NCI-H460 (cell line): ENCODE data around the gene XPNPEP3. TPM values are rescaled to one million over a fixed set of nuclear protein-coding genes. Genes with fewer than 3 reads are reported as not detected.

Experiments
- DNase-seq: peaks from one replicate; pipeline ENCODE4 v3.0.0-alpha.2; 2016; ENCODE audit warnings: low read depth; ENCODE audit errors: extremely low read depth
- total RNA-seq: library from RNA; depleted of rRNA; stranded (reverse); fragments of >200 nt; shearing (Covaris generic); gene quantifications from 2 replicates; pipeline ENCODE4 v1.2.3, GENCODE V29; 2014

Gene XPNPEP3
- total RNA-seq, 1 experiment from 2014 or later = 15.1 TPM

- no peak for DNase-seq
These were observed 71.7 kb downstream of the XPNPEP3 start for GRCh38 chr22:40928657-40929056.

GRCh38 chr22:40932396-40932795, 75.4 kb downstream of the XPNPEP3 start:
- DNase-seq = no peak

- no peak for DNase-seq
These were observed 82.3 kb downstream of the XPNPEP3 start for GRCh38 chr22:40939202-40939601.

DNA sequence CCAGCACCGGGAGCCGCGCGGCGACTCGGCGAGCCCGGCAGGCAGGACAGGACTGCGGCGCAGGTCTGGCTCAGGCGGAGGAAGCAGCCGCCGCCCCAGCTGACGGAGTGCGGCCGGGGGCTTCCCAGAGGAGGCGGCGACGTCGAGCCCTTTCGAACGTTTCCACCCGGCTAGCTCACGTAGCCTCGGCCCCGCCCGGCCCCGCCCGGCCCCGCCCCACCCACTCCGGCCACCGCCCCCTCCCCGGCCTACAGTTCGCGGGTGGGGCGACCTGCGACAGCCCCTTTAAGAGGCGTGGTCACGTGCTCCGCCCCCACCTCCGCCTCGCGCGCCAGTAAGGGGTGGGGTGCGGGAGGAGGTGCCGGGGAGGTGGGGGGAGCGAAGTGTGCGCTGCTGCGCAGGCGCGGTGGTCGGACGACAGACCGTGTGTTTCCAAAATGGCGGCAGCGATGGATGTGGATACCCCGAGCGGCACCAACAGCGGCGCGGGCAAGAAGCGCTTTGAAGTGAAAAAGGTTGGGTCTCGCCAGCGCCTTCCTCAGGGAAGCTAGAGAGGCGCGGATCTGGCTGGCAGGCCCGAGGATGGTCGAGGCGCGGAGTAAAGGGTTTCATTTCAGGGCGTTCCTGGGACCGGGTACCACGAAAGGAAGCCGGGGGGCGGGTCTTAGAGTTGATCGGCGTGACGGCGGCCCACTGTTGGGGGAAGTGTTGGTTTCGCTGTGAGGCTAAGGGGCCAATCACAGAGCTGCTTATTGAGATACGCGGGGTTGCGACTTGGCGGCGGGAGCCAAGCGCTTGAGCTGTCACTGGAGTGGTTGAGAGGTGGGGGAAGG, 94.2 kb downstream of the XPNPEP3 start, which contains the start of gene RBX1:
Gene RBX1, plus strand, starts transcription at position 417 of the 833 bp plus-strand sequence. Its CDS starts 21 bp downstream, at position 438.
- DNase-seq = peak; percentile 93

DNA sequence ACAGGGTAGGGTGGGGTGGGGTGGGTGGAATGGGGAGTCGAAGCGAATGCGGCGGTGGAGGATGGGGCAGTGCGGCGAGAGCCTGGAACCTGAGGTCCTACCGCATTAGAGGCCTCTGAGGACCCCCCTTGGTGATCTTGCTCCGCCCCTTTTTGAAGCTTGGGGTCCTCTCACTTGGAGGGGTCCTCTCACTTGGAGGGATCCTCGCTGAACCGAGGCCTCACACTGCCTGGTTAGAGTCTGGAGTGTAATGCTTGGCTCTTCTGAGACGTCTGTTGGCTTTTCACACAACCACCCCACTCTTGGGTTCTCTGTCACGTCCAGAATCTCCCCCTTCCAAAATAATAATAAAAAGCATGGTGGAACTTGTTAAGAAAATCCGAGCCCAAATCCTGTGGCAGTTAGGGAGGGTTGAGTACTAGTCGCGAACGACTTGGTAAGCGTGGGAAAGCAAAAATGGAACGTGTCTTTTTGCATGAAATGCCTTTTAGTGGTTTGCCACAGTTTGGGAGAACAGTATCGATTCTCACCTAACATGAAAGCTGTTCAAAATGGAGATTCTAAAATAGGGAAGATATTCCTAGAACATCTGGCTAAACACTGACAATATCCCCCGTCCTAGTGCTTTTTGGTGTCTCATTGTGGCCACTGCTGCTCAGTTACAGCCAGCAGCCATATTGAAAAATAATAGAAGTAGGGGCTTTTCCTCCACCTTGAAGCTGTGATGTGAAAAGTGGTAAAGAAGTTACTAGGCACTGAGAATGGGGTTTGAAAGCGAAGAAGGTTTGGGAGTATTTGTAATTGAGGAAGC, 95.1 kb downstream of the XPNPEP3 start:
- DNase-seq = no peak

- DNase-seq = no peak
These were observed 96.5 kb downstream of the XPNPEP3 start for GRCh38 chr22:40953471-40953870.

DNA sequence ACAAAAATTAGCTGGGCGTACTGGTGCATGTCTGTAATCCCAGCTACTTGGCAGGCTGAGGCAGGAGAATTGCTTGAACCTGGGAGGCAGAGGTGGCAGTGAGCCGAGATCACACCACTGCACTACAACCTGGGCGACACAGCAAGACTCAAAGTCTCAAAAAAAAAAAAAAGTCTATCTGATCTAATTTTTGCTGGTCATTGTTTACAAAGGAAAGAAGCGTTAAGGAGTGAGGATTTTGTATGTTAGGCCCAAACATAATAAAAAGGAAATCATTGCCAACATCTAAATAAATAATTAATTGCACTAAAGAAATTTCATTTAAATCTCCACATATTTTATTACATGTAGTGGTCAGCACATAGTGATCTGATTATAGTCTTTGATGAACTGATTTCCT, 97.2 kb downstream of the XPNPEP3 start:
- no peak for DNase-seq

DNA sequence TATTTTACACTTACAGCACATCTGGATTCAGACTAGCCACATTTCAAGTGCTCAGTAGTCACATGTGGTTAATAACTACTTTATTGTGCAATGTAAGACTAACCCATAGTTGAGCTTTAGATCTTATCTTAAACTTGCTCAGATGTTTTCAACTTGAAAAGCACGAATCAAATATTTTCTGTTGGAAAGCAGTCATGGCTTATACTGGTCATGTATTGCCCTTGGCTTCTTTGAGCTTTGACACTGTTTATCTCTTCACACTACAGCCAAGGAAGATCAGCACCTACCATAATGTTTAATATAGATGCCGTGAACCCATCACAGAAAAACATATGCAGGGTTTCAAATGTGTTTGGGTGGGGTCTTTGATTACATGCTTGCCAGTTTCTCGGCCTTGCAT, 98.6 kb downstream of the XPNPEP3 start:
- no peak for DNase-seq

DNA sequence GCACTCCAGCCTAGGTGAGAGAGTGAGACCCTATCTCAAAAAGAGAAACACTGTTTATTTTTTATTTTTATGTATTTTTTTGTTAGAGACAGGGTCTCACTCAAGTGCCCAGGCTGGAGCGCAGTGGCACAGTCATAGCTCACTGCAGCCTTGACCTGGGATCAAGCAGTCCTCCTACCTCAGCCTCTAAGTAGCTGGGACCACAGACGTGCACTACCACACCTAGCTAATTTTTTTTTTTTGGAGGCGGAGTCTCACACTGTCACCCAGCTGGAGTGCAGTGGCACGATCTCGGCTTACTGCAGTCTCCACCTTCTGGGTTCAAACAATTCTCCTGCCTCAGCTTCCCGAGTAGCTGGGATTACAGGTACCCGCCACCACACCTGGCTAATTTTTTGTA, 100.7 kb downstream of the XPNPEP3 start:
- no peak for DNase-seq

GRCh38 chr22:40958299-40958698, 101.4 kb downstream of the XPNPEP3 start:
- no peak for DNase-seq

GRCh38 chr22:40960145-40960544, 103.2 kb downstream of the XPNPEP3 start:
- no peak for DNase-seq

DNA sequence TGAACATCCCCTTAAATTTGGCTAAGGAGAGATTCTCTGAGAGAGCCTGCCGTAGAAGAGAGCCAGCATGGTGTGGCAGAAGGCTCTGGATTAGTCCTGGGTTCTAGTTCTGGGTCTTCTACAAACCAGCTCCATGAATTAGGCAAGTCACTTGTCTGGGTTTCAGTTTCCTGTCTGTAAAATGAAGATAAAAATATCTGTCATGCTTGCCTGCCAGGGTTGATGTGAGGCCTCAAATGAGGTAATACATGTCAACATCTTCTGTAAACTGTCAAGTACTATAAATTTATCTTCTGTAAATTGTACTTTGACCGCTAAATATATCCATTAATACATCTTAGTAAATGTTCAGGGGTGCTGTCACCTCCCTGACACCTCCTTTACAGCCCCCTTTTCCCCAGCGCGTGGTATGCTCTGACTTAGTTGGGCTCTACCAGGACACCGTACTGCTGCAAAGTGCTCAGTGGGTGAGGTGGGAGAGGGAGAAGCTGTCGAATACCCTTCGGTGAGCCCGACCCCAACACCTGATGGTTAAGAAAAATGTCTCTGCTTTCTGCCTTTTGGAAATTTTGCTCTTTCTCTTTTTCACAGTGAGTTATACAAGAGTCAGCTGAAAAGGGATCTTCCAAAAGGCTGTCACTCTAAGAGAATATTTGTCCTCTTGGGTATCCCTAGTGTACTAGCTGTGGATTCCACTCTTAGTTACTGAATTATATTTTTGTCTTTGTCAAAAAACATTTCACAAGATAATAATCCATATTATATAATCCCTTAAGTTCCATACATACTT, 109.2 kb downstream of the XPNPEP3 start:
- DNase-seq = no peak

DNA sequence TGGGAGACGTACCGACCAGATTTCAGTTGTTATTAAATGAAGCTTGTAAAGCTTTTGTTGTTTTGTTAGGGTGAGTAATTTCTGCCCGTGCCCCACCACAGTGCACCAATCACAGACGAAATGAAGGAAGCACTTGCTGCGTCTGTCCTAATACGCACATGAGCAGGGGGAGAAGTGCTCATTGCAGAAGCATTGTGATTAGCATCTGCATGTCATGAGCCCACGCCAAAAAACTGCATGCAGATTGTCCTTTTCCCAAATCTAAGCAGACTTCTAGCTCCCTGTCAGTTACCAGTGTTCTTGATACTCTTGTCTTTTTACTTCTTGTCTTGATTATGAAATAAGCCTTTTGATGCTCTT, 109.8 kb downstream of the XPNPEP3 start:
- no peak for DNase-seq

DNA sequence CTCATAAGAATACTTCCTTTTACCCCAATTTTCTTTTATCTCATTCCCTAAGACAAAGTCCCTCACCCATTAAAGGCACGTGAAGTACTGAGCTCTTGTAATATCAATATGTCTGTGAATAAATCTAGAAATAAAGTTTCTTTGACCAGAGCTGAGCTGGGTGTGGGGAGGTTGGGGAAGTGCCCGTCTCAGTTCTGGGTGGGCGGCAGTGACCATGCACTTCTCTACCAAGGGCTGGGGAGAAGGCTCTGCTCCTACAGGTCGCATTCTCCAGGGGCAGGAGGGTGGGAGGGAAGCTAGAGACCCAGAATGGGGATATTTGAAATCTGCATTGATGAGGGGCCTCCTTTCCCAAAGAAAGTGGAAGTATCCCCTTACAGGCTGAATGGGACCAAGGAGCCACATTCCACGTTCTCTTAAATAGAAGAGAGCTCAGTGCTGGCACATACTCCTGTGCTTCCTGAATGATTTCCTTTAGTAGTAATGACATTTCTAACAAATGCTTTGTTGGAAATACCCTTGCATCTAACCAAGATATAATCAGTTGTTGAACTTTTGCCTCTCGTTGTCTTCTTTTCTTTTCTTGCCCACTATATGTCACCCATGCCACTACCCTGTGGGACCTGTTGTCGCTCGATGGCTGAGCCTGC, 110.3 kb downstream of the XPNPEP3 start:
- DNase-seq = no peak

DNA sequence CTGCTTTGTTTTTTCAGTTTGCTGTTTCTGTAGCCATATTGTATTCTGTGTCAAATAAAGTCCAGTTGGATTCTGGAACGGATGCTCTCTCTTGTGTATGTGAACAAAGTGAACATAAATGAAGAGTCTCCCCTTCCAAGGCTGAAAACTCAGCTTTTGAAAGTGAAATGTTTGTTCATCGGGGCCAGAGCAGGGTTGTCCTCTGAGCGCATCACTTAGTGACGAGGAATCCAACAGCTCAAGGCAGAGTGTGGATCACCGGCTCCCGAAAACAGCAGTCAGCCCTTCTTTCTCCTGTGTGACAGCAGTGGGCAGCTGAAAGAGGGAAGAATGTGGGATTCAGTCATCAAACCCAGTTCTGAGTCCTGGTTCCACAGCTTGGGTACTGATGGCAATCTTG, 115.6 kb downstream of the XPNPEP3 start:
- no peak for DNase-seq

- DNase-seq = no peak
These were observed 116.2 kb downstream of the XPNPEP3 start for GRCh38 chr22:40973144-40973543.

DNA sequence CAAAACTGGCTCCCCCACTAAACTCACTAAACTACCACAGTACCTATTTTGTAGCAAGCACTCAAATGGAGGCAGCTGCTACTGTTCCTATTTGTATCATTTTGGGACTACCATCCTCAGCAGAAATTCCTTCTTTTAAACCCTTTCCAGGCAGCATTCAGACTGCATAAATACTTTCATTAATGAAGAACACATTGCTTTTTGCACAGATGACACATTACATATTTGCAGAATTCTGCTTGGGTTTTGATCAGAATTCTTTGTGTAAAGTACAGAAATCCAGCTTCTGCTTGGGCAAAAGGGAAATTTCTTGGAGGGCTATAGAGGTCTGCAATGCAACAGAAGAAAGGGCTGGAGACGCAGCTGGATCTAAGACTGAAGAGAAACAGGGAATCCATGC, 118.4 kb downstream of the XPNPEP3 start:
- no peak for DNase-seq

DNA sequence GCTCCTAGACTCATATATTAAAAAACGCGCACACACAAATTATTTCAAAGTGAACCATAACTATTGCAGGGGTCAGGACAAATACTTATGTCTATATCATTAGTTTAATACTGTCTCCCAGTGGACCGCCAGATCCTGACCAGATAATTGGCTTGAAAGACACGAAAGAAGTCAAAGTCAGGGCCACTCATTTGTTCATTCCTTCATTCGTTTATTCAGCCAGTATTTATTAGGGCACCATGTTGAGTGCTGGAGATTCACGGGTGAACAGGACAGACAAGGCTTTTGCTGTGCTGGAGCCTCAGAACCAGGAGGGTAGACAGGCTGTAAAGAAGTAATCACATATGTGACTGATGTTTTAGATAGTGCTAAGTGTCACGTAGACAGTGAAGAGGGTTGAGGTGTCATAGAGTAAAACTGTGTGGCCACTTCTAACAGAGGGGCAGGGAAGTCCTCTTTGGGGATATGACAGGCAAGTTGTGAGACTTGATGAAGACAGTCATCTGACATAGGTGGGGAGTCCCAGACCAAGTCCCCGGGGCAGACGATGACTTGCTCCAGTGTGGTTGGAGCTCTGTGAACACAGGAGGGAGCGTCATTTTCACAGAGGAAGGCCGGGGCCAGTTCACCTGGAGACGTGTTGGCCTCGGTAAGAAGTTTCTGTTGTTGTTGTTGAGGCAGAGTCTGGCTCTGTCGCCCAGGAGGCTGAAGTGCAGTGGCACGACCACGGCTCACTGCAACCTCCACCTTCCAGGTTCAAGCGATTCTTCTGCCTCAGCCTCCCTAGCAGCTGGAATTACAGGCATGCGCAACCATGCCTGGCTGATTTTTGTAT, 120.1 kb downstream of the XPNPEP3 start:
- no peak for DNase-seq

DNA sequence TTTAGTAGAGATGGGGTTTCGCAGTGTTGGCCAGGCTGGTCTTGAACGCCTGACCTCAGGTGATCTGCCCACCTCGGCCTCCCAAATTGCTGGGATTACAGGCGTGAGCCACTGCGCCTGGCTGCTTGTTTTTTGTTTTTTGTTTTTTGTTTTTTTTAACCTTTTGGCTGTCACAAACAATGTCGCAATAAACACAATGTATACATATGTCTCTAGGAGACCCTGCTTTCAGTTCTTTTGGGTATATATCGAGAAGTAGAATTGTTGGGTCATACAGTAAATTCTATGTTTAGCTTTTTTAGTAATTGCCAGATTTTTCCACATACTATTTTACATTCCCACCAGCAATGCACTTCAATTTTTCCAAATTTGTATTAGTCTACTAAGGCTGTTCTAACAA, 122.2 kb downstream of the XPNPEP3 start:
- no peak for DNase-seq

- DNase-seq = no peak
These were observed 122.9 kb downstream of the XPNPEP3 start for GRCh38 chr22:40979871-40980270.
